ENCODE results near the gene MESP2. TPM values are rescaled to one million over a fixed set of nuclear protein-coding genes. Genes with fewer than 3 reads are reported as not detected.

MESP2 gene
- total and polyA plus RNA-seq, 2 donors (not counting 1 experiment from before 2014, with no cell fraction given) = 0.99 TPM; not detected in 1

- Histone ChIP-seq H3K4me3 (replicated peaks in 1 of 4; ENCODE audit: control extremely low read depth in 1 of 4, insufficient read depth in 1 of 4, low read depth in 3 of 4, low read length in 4 of 4) (no peak overlapping the region), H3K27me3 (ENCODE audit: control insufficient read depth, insufficient read depth, low read length) (no peaks in the 10 kb centered on the region), H3K9me3 (ENCODE audit: control insufficient read depth, insufficient read depth, low read depth, low read length) (no peaks in the 10 kb centered on the region), H3K79me2 (ENCODE audit: control insufficient read depth, insufficient read depth, low read length) (peaks cover 4% of the 10 kb centered on the region), H3K36me3 (ENCODE audit: control insufficient read depth, insufficient read depth, low read length) (peaks cover 61% of the 10 kb centered on the region), H4K20me1 (ENCODE audit: control insufficient read depth, extremely low read depth, insufficient read depth, low read length) (no peaks in the 10 kb centered on the region), H3K4me2 (ENCODE audit: extremely low read depth, insufficient read depth, low read length) (no peak overlapping the region), H2AFZ (ENCODE audit: low read length) (no peak overlapping the region), H3K27ac (ENCODE audit: insufficient read depth, low read length) (no peak overlapping the region), H3K9ac (ENCODE audit: insufficient read depth, low read length) (no peak overlapping the region), H3K4me1 (ENCODE audit: control insufficient read depth, extremely low read depth, insufficient read depth, low read length) (no peaks in the 10 kb centered on the region)
- TF ChIP-seq EZH2 (IDR thresholded peaks at IDR 0.05; ENCODE audit: low read length, missing control alignments) = no peak
- TF ChIP-seq, protein P1, sequence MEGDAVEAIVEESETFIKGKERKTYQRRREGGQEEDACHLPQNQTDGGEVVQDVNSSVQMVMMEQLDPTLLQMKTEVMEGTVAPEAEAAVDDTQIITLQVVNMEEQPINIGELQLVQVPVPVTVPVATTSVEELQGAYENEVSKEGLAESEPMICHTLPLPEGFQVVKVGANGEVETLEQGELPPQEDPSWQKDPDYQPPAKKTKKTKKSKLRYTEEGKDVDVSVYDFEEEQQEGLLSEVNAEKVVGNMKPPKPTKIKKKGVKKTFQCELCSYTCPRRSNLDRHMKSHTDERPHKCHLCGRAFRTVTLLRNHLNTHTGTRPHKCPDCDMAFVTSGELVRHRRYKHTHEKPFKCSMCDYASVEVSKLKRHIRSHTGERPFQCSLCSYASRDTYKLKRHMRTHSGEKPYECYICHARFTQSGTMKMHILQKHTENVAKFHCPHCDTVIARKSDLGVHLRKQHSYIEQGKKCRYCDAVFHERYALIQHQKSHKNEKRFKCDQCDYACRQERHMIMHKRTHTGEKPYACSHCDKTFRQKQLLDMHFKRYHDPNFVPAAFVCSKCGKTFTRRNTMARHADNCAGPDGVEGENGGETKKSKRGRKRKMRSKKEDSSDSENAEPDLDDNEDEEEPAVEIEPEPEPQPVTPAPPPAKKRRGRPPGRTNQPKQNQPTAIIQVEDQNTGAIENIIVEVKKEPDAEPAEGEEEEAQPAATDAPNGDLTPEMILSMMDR (conservative IDR thresholded peaks at IDR 0.05 in 1 of 2, IDR thresholded peaks at IDR 0.05 in 1 of 2; ENCODE audit: low read depth in 1 of 2, low read length in 2 of 2) = no peak
- no peak for DNase-seq (ENCODE audit: low read depth in 2 of 2)
Observed at GRCh38 chr15:89802231-89802928, 26.2 kb downstream of the MESP2 start.

DNA sequence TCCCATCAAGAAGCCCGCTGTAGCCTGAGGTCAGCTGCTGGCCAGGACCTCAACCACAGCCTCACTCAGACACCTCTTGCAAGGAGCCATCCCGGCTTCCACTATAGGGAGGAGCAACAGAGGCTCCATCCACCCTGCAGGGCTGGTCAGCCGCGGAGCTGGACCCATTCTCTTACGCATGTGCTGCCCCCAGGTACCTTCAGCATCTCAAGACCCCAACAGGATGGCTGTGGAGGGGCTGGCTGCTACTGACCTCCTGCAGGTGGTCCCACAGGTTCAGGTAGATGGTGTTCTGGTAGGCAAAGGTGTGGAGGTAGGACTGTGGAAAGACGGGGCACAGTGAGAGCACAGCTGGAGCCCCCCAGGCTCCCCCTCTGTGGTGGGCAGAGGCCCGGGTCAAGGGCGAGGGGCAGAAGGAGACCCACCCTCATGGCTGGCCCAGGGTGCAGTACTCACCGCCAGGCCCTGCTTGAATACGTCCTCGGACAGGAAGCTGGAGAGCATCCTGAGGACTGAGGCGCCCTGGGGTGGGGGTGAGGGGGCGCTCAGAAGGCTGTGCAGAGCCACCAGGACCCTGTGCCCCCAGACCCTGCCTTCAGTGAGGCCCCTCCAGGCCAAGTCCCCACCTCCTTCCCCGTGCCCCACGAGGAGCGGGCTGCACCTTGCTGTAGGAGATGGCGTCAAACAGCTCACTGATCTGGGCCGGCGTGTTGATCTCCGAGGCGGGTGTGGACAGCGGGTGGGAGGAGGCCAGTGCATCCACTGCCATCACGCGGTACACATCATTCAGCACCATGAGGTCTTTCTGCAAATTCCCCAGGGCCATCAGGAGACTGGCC lies 27.1 kb downstream of the MESP2 start:
- Histone ChIP-seq H2AFZ (ENCODE audit: low read length) (no peak overlapping the region), H3K4me1 (ENCODE audit: control insufficient read depth, extremely low read depth, insufficient read depth, low read length) (no peaks in the 10 kb centered on the region), H3K9ac (ENCODE audit: insufficient read depth, low read length) (no peak overlapping the region), H3K4me2 (ENCODE audit: extremely low read depth, insufficient read depth, low read length) (no peak overlapping the region), H3K4me3 (replicated peaks in 1 of 4; ENCODE audit: control extremely low read depth in 1 of 4, insufficient read depth in 1 of 4, low read depth in 3 of 4, low read length in 4 of 4) (no peak overlapping the region), H3K79me2 (ENCODE audit: control insufficient read depth, insufficient read depth, low read length) (peaks cover 8% of the 10 kb centered on the region), H4K20me1 (ENCODE audit: control insufficient read depth, extremely low read depth, insufficient read depth, low read length) (no peaks in the 10 kb centered on the region), H3K9me3 (ENCODE audit: control insufficient read depth, insufficient read depth, low read depth, low read length) (no peaks in the 10 kb centered on the region), H3K36me3 (ENCODE audit: control insufficient read depth, insufficient read depth, low read length) (peaks cover 55% of the 10 kb centered on the region), H3K27me3 (ENCODE audit: control insufficient read depth, insufficient read depth, low read length) (no peaks in the 10 kb centered on the region), H3K27ac (ENCODE audit: insufficient read depth, low read length) (no peak overlapping the region)
- no peak for DNase-seq (ENCODE audit: low read depth in 2 of 2)
- TF ChIP-seq, protein P1 (conservative IDR thresholded peaks at IDR 0.05 in 1 of 2, IDR thresholded peaks at IDR 0.05 in 1 of 2; ENCODE audit: low read depth in 1 of 2, low read length in 2 of 2) = no peak
- TF ChIP-seq EZH2 (IDR thresholded peaks at IDR 0.05; ENCODE audit: low read length, missing control alignments) = no peak
